SU-DHL-6 (cell line): ENCODE results near the gene PTRHD1.

Experiments used
- CTCF ChIP-seq: fragments of 200-600 bp; sonication (generic); IDR thresholded peaks from one replicate; pipeline ENCODE4 v1.5.1; 2017; ENCODE audit warnings: antibody characterized with exemption, mild to moderate bottlenecking, low read length, moderate library complexity; ENCODE audit not compliant: insufficient read depth, poor library complexity, severe bottlenecking
- EZH2phosphoT487 ChIP-seq: fragments of 200-600 bp; sonication (generic), shearing (Covaris generic); conservative IDR thresholded peaks from 2 replicates; pipeline ENCODE4 v1.6.1; 2018; ENCODE audit warnings: mild to moderate bottlenecking, antibody characterized with exemption, low read length, moderate library complexity, mixed read lengths

GRCh38 chr2:24779116-24779515 lies 14.1 kb downstream of the PTRHD1 start:
- no peak for TF ChIP-seq CTCF
- TF ChIP-seq EZH2phosphoT487 = no peak
